OCI-LY7 (cell line): ENCODE measurements around the gene ERICH2.

Experiments used
- EZH2phosphoT487 ChIP-seq: fragments of 200-600 bp; sonication (generic); IDR thresholded peaks from 2 replicates; pipeline ENCODE4 v1.6.1; 2018; ENCODE audit warnings: low read depth, borderline replicate concordance, mild to moderate bottlenecking, mixed run types, antibody characterized with exemption, low read length, moderate library complexity, mixed read lengths
- TF ChIP-seq, protein P1 (sequence below): fragments of 200-600 bp; sonication (generic); conservative IDR thresholded peaks from 2 replicates; pipeline ENCODE4 v1.5.1; 2014; ENCODE audit warnings: mild to moderate bottlenecking, antibody characterized with exemption, low read length, moderate library complexity, mixed read lengths

DNA sequence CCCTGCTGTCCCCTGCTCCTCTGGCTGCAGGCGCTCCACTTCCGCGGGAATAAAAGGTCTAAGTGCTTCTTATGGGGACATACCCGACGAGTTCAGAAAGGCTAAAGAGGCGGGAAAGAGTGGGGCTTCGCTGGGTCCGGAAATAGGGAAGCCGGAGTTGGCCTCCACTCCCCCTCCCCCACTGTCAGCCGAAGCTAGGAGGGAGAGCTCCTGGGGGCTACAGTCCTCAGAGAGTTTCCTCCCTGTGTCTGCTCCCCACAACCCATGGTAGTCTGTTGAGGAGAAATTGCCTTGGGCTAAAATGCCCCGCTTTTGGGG lies 53.7 kb downstream of the ERICH2 start:
- TF ChIP-seq, protein P1, sequence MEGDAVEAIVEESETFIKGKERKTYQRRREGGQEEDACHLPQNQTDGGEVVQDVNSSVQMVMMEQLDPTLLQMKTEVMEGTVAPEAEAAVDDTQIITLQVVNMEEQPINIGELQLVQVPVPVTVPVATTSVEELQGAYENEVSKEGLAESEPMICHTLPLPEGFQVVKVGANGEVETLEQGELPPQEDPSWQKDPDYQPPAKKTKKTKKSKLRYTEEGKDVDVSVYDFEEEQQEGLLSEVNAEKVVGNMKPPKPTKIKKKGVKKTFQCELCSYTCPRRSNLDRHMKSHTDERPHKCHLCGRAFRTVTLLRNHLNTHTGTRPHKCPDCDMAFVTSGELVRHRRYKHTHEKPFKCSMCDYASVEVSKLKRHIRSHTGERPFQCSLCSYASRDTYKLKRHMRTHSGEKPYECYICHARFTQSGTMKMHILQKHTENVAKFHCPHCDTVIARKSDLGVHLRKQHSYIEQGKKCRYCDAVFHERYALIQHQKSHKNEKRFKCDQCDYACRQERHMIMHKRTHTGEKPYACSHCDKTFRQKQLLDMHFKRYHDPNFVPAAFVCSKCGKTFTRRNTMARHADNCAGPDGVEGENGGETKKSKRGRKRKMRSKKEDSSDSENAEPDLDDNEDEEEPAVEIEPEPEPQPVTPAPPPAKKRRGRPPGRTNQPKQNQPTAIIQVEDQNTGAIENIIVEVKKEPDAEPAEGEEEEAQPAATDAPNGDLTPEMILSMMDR: no peak
- TF ChIP-seq EZH2phosphoT487: no peak
